B cell (primary cell): ENCODE measurements around the gene NUP85. TPM values are rescaled to one million over a fixed set of nuclear protein-coding genes. Genes with fewer than 3 reads are reported as not detected.

Experiments used
- ATAC-seq: fragments of 200-7000 bp; cut with Tn5 transposase; one replicate; pipeline ENCODE4 v1.10.0; 2021; ENCODE audit warnings: low read depth, mild to moderate bottlenecking, moderate number of reproducible peaks, moderate library complexity
- CTCF ChIA-PET: fragments of 350-600 bp; sonication (Branson Sonifier 250); formaldehyde crosslinking; loops from one replicate; lab custom pipeline; 2021; ENCODE audit warnings: antibody characterized with exemption, inconsistent platforms; lab: Charles Lee
- POLR2A ChIA-PET: fragments of 350-600 bp; sonication (Branson Sonifier 250); formaldehyde crosslinking; loops from one replicate; lab custom pipeline; 2021; ENCODE audit warnings: antibody characterized with exemption; lab: Charles Lee
- DNase-seq: peaks from one replicate; pipeline ENCODE4 v3.0.0; 2013
- H2AFZ ChIP-seq: 2 replicates; pipeline ENCODE4 v1.6.1; 2012; ENCODE audit warnings: mild to moderate bottlenecking, low read depth, low read length; ENCODE audit not compliant: insufficient read depth, poor library complexity, severe bottlenecking
- H3K27ac ChIP-seq, 2 donors: 1 replicate in 1 of 2; 2 replicates in 1 of 2; pipeline ENCODE4 v1.5.1; 2012 to 2013; ENCODE audit warnings: low read length in 2 of 2, mild to moderate bottlenecking in 2 of 2, moderate library complexity in 1 of 2
- H3K27me3 ChIP-seq, 4 experiments: fragments of 200-600 bp in 1 of 4; sonication (generic) in 1 of 4; replicated peaks in 1 of 4; 1 replicate in 2 of 4; 2 replicates in 2 of 4; pipeline versions ENCODE4 v1.6.1 to v1.7.0; 2013 to 2016; ENCODE audit warnings: low read length in 3 of 4, mild to moderate bottlenecking in 2 of 4, mixed read lengths in 1 of 4, moderate library complexity in 1 of 4; ENCODE audit not compliant: insufficient read depth in 4 of 4, control insufficient read depth in 3 of 4; ENCODE audit errors: control extremely low read depth in 1 of 4
- H3K36me3 ChIP-seq, 2 experiments: replicated peaks in 1 of 2; 1 replicate in 1 of 2; 2 replicates in 1 of 2; pipeline versions ENCODE4 v1.6.1 to v1.7.1; 2013; ENCODE audit warnings: low read length in 1 of 2; ENCODE audit not compliant: insufficient read depth in 2 of 2, control insufficient read depth in 1 of 2; ENCODE audit errors: control extremely low read depth in 1 of 2, extremely low read depth in 1 of 2
- H3K4me1 ChIP-seq, 2 donors: fragments of 200-600 bp in 1 of 2; sonication (generic) in 1 of 2; 1 replicate in 1 of 2; 2 replicates in 1 of 2; pipeline versions ENCODE4 v1.5.1 to v1.6.1; 2013 to 2017; ENCODE audit warnings: low read length in 2 of 2; ENCODE audit not compliant: control insufficient read depth in 2 of 2, insufficient read depth in 2 of 2
- H3K4me2 ChIP-seq: replicated peaks from 2 replicates; pipeline ENCODE3; 2012; ENCODE audit warnings: mild to moderate bottlenecking, low read depth, low read length; ENCODE audit not compliant: poor library complexity, severe bottlenecking
- H3K4me3 ChIP-seq, 5 experiments: fragments of 200-600 bp in 1 of 5; sonication (generic) in 1 of 5; 1 replicate in 3 of 5; 2 replicates in 2 of 5; pipeline versions ENCODE4 v1.5.1 to v1.7.0; 2011 to 2016; ENCODE audit warnings: low read length in 4 of 5, mild to moderate bottlenecking in 4 of 5, low read depth in 2 of 5, control low read depth in 1 of 5, moderate library complexity in 1 of 5; ENCODE audit not compliant: insufficient read depth in 1 of 5; ENCODE audit errors: control extremely low read depth in 1 of 5, extremely low read depth in 1 of 5
- H3K79me2 ChIP-seq: fragments of 200-600 bp; sonication (generic); one replicate; pipeline ENCODE4 v1.6.0; 2016; ENCODE audit warnings: low read length; ENCODE audit not compliant: control insufficient read depth, insufficient read depth
- H3K9ac ChIP-seq: fragments of 200-600 bp; sonication (generic); 2 replicates; pipeline ENCODE4 v1.6.1; 2017; ENCODE audit warnings: mild to moderate bottlenecking, low read length, moderate library complexity
- H3K9me3 ChIP-seq, 3 donors: one replicate each; pipeline versions ENCODE4 v1.6.1 to v1.7.1; 2013; ENCODE audit warnings: low read length in 2 of 3; ENCODE audit not compliant: control insufficient read depth in 2 of 3, insufficient read depth in 1 of 3; ENCODE audit errors: control extremely low read depth in 1 of 3
- H4K20me1 ChIP-seq: 2 replicates; pipeline ENCODE4 v1.6.0; 2012; ENCODE audit warnings: mild to moderate bottlenecking, low read length; ENCODE audit not compliant: insufficient read depth, control insufficient read depth, poor library complexity, severe bottlenecking
- H3K27ac Mint-ChIP-seq: one replicate; pipeline ENCODE4 v1.8.0; 2021; ENCODE audit warnings: mixed read lengths
- H3K27me3 Mint-ChIP-seq: one replicate; pipeline ENCODE4 v1.8.0; 2021; ENCODE audit warnings: mixed read lengths
- H3K4me1 Mint-ChIP-seq: one replicate; pipeline ENCODE4 v1.8.0; 2021; ENCODE audit warnings: mixed read lengths
- H3K4me3 Mint-ChIP-seq: one replicate; pipeline ENCODE4 v1.8.0; 2021; ENCODE audit warnings: mixed read lengths
- H3K9me3 Mint-ChIP-seq: one replicate; pipeline ENCODE4 v1.8.0; 2022; ENCODE audit warnings: mixed read lengths; ENCODE audit not compliant: insufficient read depth
- EZH2 ChIP-seq: IDR thresholded peaks from 2 replicates; pipeline ENCODE4 v1.6.1; 2012; ENCODE audit warnings: borderline replicate concordance, low read depth, mild to moderate bottlenecking, moderate library complexity, low read length; ENCODE audit not compliant: insufficient read depth, poor library complexity, severe bottlenecking
- WGBS: methylation state at CpG from one replicate; pipeline ENCODE4 v1.1.5; 2013; ENCODE audit warnings: missing lambda C conversion rate; ENCODE audit not compliant: insufficient coverage; 5-methylcytosine and 5-hydroxymethylcytosine counted together
- intact Hi-C: fragments of 100-400 bp; cut with micrococcal nuclease; formaldehyde crosslinking; loops from one replicate; pipeline ENCODE4 v1.10.0; 2022
- polyA plus RNA-seq: library from polyadenylated mRNA; depleted of rRNA; stranded (reverse); fragments of >200 nt; gene quantifications from 2 replicates; pipeline ENCODE4 v1.2.3, GENCODE V29; 2012
- total RNA-seq, 2 donors: library from RNA; stranded (reverse); fragments of 120-200 nt in 1 of 2; gene quantifications; 1 replicate in 1 of 2; 2 replicates in 1 of 2; pipeline versions ENCODE4 v1.2.3 to v1.2.4, GENCODE V29; 2013 to 2022
- TF ChIP-seq, protein P1 (sequence below): fragments of 200-600 bp; IDR thresholded peaks from one replicate; pipeline ENCODE4 v1.8.0; 2022; ENCODE audit warnings: antibody characterized with exemption, mild to moderate bottlenecking

NUP85 gene
- total and polyA plus RNA-seq, 2 donors (not counting 1 experiment from before 2014, with no cell fraction given) = 97.5 to 142 TPM

DNA sequence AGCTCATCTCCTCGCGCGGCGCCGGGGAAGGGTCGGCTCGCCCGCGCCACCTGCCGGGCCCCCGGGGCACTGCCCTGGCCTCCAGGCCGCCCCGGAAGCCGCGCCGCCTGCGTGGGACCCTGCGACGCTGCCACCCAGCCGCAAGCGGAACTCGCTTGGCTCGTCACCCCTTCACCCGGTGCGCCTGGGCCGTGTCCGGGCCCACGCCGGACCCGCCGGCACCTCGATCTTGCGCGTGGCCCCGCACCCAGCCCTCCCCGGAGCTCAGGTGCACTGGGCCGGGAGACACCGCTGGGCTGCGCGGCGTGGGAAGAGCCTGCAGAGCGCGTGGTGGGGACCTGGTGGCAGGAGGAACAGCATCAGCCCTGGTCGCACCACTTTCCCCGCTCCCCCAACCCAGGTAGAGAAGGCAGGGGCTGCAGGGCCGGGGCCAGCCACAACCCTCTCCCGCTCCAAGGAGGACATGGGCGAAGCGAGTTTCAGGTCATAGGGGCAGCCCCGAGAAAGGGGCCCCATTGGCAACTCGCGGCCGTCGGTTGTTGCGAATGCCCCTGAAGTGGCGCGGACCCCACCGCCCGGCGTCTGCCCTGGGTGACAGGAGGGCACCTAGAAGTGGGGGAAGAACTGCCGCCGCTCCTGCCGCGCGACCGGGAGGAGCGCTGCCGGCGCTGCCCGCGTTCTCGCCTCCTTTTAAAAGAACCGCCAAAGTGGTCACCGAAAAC, 65.9 kb downstream of the NUP85 start:
- Mint-ChIP-seq H3K27me3 (no peaks in the 10 kb centered on the region), H3K27ac (peak overlapping the region; percentile 82), H3K4me3 (peak overlapping the region; percentile 88), H3K4me1 (peaks cover 23% of the 10 kb centered on the region), H3K9me3 (no peaks in the 10 kb centered on the region)
- H3K36me3 ChIP-seq = peaks cover 0 to 19% of the 10 kb centered on the region in 2 experiments
- H3K4me3 ChIP-seq = peak overlapping the region; percentile 26 to 93 (median 74)
- ChIA-PET POLR2A (interaction anchor here (0.5 to 4.2 kb wide), 20 partner anchors 10 to 586 kb away, joined by 3 to 40 read pairs (median 4); partner anchors contain the start of genes GGA3, GRB2, MRPS7 and NUP85), CTCF (interaction anchor here (0.6 to 3.7 kb wide), 40 partner anchors 10 to 492 kb away, joined by 3 to 62 read pairs (median 4); partner anchors contain the start of genes FDXR, GGA3, GRB2 and LLGL2)
- intact Hi-C loops = loop anchor here (1.0 to 2.0 kb wide), 8 partner anchors 10 to 310 kb away; partner anchors contain the start of genes GGA3, GRB2, MRPS7 and NUP85
- peak; percentile 94 for DNase-seq
- peak overlapping the region; percentile 88 for H3K9ac ChIP-seq
- peak overlapping the region; percentile 95 for H3K4me2 ChIP-seq
- H3K27me3 ChIP-seq = no peaks in the 10 kb centered on the region
- peak; percentile 90 for ATAC-seq
- H3K4me1 ChIP-seq = peaks cover 17 to 28% of the 10 kb centered on the region in 2 donors
- no peaks in the 10 kb centered on the region for H4K20me1 ChIP-seq
- peak overlapping the region; percentile 78 to 83 for H3K27ac ChIP-seq
- peak overlapping the region; percentile 93 for H2AFZ ChIP-seq
- TF ChIP-seq, protein P1, sequence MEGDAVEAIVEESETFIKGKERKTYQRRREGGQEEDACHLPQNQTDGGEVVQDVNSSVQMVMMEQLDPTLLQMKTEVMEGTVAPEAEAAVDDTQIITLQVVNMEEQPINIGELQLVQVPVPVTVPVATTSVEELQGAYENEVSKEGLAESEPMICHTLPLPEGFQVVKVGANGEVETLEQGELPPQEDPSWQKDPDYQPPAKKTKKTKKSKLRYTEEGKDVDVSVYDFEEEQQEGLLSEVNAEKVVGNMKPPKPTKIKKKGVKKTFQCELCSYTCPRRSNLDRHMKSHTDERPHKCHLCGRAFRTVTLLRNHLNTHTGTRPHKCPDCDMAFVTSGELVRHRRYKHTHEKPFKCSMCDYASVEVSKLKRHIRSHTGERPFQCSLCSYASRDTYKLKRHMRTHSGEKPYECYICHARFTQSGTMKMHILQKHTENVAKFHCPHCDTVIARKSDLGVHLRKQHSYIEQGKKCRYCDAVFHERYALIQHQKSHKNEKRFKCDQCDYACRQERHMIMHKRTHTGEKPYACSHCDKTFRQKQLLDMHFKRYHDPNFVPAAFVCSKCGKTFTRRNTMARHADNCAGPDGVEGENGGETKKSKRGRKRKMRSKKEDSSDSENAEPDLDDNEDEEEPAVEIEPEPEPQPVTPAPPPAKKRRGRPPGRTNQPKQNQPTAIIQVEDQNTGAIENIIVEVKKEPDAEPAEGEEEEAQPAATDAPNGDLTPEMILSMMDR = peak; percentile 73
- TF ChIP-seq EZH2 = no peak
- H3K9me3 ChIP-seq = no peaks in the 10 kb centered on the region
- H3K79me2 ChIP-seq = peaks cover 23% of the 10 kb centered on the region
- under 1% methylated on average over 74 of the region's 74 CpGs for WGBS
